Activated CD8-positive, alpha-beta memory T cell treated with anti-CD3 and anti-CD28 coated beads for 1 hour (primary cell): ENCODE data around the gene TYW1B.
"Not testable (repeated sequence)": the region's sequence is repeated elsewhere in the genome, so short reads cannot be mapped to it uniquely, and the experiment has no call there.

Source experiments
- DNase-seq, 2 donors: peaks; one replicate each; pipeline ENCODE4 v3.0.0-alpha.2; 2020; ENCODE audit warnings: low read depth in 1 of 2; ENCODE audit errors: extremely low read depth in 1 of 2

The TYW1B gene

GRCh38 chr7:72632765-72633292, 195.2 kb downstream of the TYW1B start:
- not testable (repeated sequence) for DNase-seq

GRCh38 chr7:72628375-72628774, 199.6 kb downstream of the TYW1B start:
- not testable (repeated sequence) for DNase-seq

GRCh38 chr7:72626428-72627011, 201.5 kb downstream of the TYW1B start:
- DNase-seq = not testable (repeated sequence)

- not testable (repeated sequence) for DNase-seq
Measured at GRCh38 chr7:72625721-72626423, 202.1 kb downstream of the TYW1B start.

- DNase-seq = no peak
Measured at GRCh38 chr7:72622532-72622931, 205.5 kb downstream of the TYW1B start.

- not testable (repeated sequence) for DNase-seq
Measured at GRCh38 chr7:72621761-72622187, 206.2 kb downstream of the TYW1B start.

GRCh38 chr7:72620923-72621322, 207.1 kb downstream of the TYW1B start:
- not testable (repeated sequence) for DNase-seq

- DNase-seq = not testable (repeated sequence)
Measured at GRCh38 chr7:72618435-72619180, 209.4 kb downstream of the TYW1B start.

- not testable (repeated sequence) for DNase-seq
Measured at GRCh38 chr7:72609761-72610160, 218.2 kb downstream of the TYW1B start.

- DNase-seq = not testable (repeated sequence)
Measured at GRCh38 chr7:72607988-72608387, 220.0 kb downstream of the TYW1B start.

GRCh38 chr7:72605863-72606431, 222.1 kb downstream of the TYW1B start:
- not testable (repeated sequence) for DNase-seq

- DNase-seq = not testable (repeated sequence)
Measured at GRCh38 chr7:72604771-72605611, 223.0 kb downstream of the TYW1B start.

GRCh38 chr7:72603476-72603875, 224.5 kb downstream of the TYW1B start:
- not testable (repeated sequence) for DNase-seq

GRCh38 chr7:72603073-72603472, 224.9 kb downstream of the TYW1B start:
- DNase-seq = no peak

- not testable (repeated sequence) for DNase-seq
Measured at GRCh38 chr7:72601683-72602082, 226.3 kb downstream of the TYW1B start.

GRCh38 chr7:72590023-72590422, 238.0 kb downstream of the TYW1B start:
- not testable (repeated sequence) for DNase-seq

GRCh38 chr7:72587267-72587666, 240.7 kb downstream of the TYW1B start:
- not testable (repeated sequence) for DNase-seq

- DNase-seq = not testable (repeated sequence)
Measured at GRCh38 chr7:72584576-72584975, 243.4 kb downstream of the TYW1B start.

GRCh38 chr7:72583620-72584361, 244.2 kb downstream of the TYW1B start:
- not testable (repeated sequence) for DNase-seq
